ENCODE measurements around the gene C6orf52.

Gene C6orf52

DNA sequence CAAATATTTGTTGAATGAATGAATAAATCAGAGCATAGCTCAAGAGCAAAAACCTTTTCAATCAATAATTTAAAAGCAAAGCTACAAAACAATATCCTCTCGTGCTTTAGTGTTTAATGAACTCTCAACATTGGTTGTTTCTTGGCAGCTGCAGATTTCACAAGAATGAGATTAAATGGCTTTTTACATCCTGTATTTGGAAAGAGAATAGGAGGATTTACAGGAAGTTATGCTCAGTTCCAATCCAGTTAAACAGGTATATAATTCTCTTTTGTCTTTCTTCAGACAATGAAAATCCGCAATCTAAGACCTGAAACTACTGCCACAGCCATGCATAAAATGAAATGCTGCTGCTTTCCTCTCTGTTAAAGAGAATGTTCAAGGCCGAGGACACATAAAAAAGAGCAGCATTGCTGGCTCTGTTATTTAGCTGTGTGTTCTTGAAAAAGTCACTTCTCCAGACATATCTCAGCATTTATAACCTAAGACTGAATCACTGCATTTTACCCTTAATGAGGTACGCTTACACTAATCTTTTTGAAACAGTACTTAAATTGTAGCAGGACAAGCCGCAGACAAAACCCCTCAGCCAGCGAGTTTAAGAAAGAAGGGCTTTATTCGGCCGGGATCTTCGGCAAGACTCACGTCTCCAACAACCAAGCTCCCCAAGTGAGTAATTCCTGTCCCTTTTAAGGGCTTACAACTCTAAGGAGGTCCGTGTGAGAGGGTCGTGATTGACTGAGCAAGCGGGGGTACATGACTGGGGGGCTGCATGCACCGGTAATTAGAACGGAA is 3.6 kb downstream of the C6orf52 start:
- no peak for TF ChIP-seq CTCF (IDR thresholded peaks at IDR 0.05)

DNA sequence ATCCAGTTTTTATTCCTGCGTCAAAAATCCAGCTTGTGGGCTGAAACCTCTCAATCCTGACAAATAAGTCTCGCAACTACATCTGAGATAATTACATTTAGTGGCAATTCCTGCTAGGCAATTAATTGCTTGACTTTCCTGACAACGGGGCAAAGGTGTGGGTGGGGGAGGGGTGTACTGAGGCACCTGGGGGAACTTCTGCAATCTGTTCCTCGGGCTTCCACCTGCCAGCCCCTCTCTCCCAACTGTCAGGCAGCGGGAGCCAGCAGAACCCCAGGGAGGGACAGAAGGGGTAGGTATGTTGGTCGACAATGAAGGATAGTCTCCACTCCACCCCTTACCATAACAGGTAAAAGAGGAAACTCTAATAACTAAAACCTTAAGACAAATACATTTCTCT is 6.8 kb downstream of the C6orf52 start:
- no peak for TF ChIP-seq CTCF (IDR thresholded peaks at IDR 0.05)

DNA sequence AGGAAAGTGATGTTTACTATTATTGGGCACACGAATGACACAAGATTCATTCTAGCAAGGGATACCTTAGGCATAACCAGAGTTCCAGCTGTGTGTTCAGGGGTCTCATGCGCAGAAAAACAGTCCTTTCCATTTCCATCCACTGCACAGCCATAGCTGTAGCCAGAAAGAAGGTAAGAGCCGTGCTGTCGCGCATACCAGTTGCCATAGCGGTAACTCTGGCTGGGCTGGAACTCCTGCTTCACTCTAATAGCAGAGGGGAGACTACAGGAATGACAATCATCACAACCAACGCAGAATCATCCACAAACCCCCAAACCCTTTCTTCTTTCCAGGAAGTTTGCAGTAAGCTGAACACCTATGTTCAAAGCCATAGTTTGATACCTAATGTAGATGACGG is 7.5 kb downstream of the C6orf52 start:
- TF ChIP-seq CTCF (IDR thresholded peaks at IDR 0.05): no peak

DNA sequence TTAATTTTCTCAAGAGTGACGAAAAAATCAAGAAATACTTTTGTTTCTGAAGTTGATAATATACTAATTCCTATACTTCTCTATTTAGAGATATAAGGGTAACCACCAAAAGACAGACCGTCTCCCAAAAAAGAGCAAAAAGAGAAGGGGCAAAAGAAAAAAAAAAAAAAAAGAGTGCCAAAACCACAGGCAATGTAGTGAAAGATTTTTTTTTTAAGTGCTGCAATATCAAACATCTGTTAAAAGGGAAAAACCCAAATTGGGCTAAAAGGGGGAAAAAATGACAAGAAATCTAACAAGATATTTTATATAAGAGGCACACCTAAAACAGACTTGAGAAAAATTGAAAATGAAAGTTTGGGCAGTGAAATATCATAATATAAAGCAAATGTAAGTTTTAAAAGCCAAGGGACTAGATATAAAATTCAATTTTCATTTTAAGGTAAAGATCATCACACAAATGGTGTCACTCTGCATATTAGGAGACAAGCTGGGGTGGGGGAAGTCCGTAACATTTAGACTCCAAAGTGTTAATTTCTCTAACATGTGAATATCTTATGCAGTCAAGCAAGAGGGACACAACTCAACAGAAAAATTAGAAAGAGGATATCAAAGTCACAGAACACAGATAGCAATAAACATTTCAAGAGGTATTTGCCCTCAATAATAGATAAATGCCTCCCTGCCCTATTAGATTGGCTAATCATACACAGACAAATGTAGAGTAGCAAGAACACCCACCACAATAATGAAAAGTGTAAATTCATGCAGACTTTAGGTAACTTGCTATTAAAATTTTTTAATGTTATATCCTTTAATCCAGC is 9.1 kb downstream of the C6orf52 start:
- TF ChIP-seq CTCF (IDR thresholded peaks at IDR 0.05): no peak

DNA sequence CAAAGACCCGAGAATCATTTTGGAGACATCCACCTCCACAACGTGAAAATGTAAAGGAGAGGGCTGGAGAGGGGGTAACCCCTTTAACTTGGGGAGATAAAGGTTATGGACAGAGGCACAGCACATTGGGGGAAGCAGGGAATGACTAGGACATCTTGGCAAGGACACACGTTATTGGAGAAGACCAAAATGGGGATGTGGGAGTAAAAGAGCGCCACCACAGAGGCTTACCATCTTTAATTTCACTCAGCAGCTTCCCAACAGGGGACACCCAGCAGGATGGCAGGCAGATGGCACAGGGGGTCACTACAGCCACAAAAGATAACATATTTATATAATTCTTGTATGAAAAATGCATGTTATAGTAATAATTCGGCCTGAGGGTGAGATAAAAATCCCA is 9.8 kb downstream of the C6orf52 start:
- TF ChIP-seq CTCF (IDR thresholded peaks at IDR 0.05): no peak

DNA sequence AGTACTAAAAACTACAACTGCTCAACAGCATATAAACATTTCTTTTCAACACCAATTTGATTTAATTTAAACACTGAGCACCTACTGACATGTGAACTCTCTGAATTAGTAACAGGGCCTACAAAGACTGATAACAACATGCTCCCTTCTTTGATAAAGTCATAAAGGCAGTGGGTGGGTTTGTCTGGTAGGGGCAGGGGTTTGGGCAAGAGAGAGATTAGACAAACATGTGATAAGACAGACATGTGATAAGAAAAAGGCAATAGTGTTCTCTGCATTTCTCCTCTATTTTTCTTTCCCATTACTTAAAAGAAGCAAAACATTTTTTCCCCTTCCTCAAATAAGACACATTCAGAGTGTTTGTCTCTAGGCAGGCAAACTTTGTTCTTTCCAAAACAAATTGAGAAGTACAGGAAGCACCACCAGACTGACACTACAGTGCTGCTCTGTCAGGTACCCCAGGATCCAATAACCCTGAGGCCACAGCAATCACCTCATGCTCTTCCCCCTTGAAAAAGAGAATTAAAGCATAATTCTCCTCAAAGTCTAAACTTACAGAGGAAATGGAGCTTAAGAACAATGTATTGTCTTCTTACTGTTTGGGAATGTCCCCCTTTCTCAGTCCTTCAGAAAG is 11.9 kb downstream of the C6orf52 start:
- TF ChIP-seq CTCF (IDR thresholded peaks at IDR 0.05): no peak

DNA sequence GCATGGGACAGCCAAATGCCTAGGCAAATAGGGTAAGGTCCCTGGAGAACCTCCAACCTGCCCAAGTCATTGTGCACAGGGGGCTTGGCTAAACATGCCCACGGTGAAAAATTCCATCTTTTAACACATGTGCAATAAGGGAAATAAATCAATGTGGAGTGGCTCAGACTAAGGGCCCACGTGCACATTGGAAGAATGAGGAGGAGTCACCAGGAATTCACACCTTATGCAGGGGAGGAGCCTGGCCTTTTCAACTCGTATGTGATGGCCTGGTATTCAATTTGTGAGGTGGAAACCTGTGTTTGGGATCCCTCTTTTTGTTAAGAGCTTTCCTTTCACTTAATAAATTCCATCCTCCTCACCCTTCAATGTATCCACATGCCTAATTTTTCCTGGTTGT is 12.6 kb downstream of the C6orf52 start:
- no peak for TF ChIP-seq CTCF (IDR thresholded peaks at IDR 0.05)
